GM19463 (cell line): Measurements from ENCODE around the gene DARS1.
A peak's percentile ranks its signal among the peaks of the same experiment; 100 is the strongest.

Experiments used
- ATAC-seq: cut with Tn5 transposase; IDR thresholded peaks from one replicate; pipeline ENCODE4 v1.9.1; 2021; ENCODE audit warnings: mild to moderate bottlenecking, moderate library complexity; ENCODE audit not compliant: unreplicated experiment

Gene DARS1

GRCh38 chr2:135948642-135949355 is 36.6 kb downstream of the DARS1 start:
- peak; percentile 52 for ATAC-seq

GRCh38 chr2:135948141-135948540 is 37.3 kb downstream of the DARS1 start:
- ATAC-seq: no peak

- no peak for ATAC-seq
These were observed 37.9 kb downstream of the DARS1 start for GRCh38 chr2:135947483-135947882.

- no peak for ATAC-seq
These were observed 39.9 kb downstream of the DARS1 start for GRCh38 chr2:135945526-135945925.

- ATAC-seq: no peak
These were observed 40.8 kb downstream of the DARS1 start for GRCh38 chr2:135944625-135945024.

- ATAC-seq: no peak
These were observed 42.3 kb downstream of the DARS1 start for GRCh38 chr2:135942936-135943688.

- no peak for ATAC-seq
These were observed 48.9 kb downstream of the DARS1 start for GRCh38 chr2:135936524-135936923.

- no peak for ATAC-seq
These were observed 49.5 kb downstream of the DARS1 start for GRCh38 chr2:135935914-135936313.

GRCh38 chr2:135931776-135932443 is 53.5 kb downstream of the DARS1 start:
- peak; percentile 85 for ATAC-seq

- ATAC-seq: no peak
These were observed 58.8 kb downstream of the DARS1 start for GRCh38 chr2:135926605-135927004.

GRCh38 chr2:135925571-135925970 is 59.9 kb downstream of the DARS1 start:
- no peak for ATAC-seq

- ATAC-seq: no peak
These were observed 69.2 kb downstream of the DARS1 start for GRCh38 chr2:135916207-135916606.

GRCh38 chr2:135914485-135914884 is 70.9 kb downstream of the DARS1 start:
- no peak for ATAC-seq

GRCh38 chr2:135913727-135914365 is 71.6 kb downstream of the DARS1 start:
- ATAC-seq: no peak

- no peak for ATAC-seq
These were observed 75.5 kb downstream of the DARS1 start for GRCh38 chr2:135909976-135910375.

- ATAC-seq: no peak
These were observed 79.7 kb downstream of the DARS1 start for GRCh38 chr2:135905679-135906078.

GRCh38 chr2:135904341-135904989 is 81.0 kb downstream of the DARS1 start:
- no peak for ATAC-seq

- ATAC-seq: no peak
These were observed 81.8 kb downstream of the DARS1 start for GRCh38 chr2:135903650-135904049.

GRCh38 chr2:135899567-135899966 is 85.9 kb downstream of the DARS1 start:
- no peak for ATAC-seq

- ATAC-seq: no peak
These were observed 87.1 kb downstream of the DARS1 start for GRCh38 chr2:135898234-135898786.

GRCh38 chr2:135894930-135895329 is 90.5 kb downstream of the DARS1 start:
- no peak for ATAC-seq
